ENCODE data around the gene STEAP3. TPM values are rescaled to one million over a fixed set of nuclear protein-coding genes. Genes with fewer than 3 reads are reported as not detected.
A peak's percentile ranks its signal among the peaks of the same experiment; 100 is the strongest.

STEAP3 gene
- total RNA-seq, 1 experiment from 2014 or later, result 15.4 TPM

DNA sequence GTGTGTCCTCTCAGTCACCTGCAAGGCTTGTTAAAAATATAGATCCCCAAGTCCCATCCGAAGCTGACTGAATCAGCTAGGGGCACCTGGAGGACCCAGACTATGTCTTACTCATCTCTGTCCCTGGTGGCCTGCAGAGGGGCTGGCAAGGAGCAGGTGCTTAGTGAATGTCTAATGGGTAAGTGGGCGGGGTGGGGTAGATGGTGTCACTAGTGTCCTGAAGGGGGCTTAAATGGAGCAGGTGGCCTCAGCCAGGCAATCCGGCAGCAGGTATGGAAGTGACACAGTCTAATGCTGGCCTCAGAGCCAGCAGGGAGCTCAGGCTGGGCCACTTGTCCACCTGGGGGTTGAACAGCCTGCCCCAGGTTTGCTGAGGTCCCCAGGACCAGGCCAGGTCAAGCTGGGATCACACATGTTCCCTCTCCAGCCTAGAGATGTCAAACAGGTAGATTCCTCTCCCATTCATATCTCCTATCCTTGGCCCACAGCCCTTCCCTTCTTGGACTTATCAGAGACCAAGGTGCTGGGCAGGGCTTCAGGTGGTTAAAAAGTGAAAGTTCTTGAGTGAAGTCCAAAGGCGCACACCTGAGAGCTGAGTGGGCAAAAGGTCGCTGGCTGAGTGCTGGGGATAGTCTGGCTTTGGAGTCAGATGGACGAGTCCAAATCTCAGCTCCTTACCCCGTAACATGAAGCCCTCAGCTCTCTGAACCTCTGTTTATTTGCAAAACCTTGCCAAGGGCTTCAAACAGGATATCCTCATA, 1.7 kb downstream of the STEAP3 start:
- H4K20me1 ChIP-seq (ENCODE audit: control insufficient read depth, insufficient read depth, insufficient read length), result no peaks in the 10 kb centered on the region
- WGBS (ENCODE audit: extremely low coverage, insufficient read length, low lambda C conversion rate), result no CpG with 5 or more reads among the region's 7 CpGs
- H4K8ac ChIP-seq (replicated peaks; ENCODE audit: insufficient read length, low read depth, low read length), result no peak overlapping the region

More for the DNA sequence above, 1.7 kb downstream of the STEAP3 start:
- Histone ChIP-seq H3K4me1 (ENCODE audit: insufficient read depth, low read length) (peaks cover 8% of the 10 kb centered on the region; the same call in 1 of the 2 replicates), H3K27me3 (ENCODE audit: insufficient read depth, low read length) (no peaks in the 10 kb centered on the region), H3K14ac (ENCODE audit: insufficient read depth, low read length) (no peak overlapping the region), H2BK15ac (ENCODE audit: low read depth, low read length) (no peak overlapping the region), H3K9me3 (ENCODE audit: control insufficient read depth, low read depth, low read length) (no peaks in the 10 kb centered on the region), H2AFZ (ENCODE audit: low read length) (no peak overlapping the region), H3K18ac (ENCODE audit: insufficient read length, low read depth, low read length) (no peak overlapping the region), H4K5ac (ENCODE audit: insufficient read length, low read depth, low read length) (no peak overlapping the region), H4K91ac (ENCODE audit: insufficient read length, low read depth, low read length) (no peak overlapping the region), H3K27ac (ENCODE audit: insufficient read length, low read depth, low read length) (no peak overlapping the region), H3K9ac (ENCODE audit: extremely low read depth, insufficient read length, low read length) (no peak overlapping the region), H3K4ac (ENCODE audit: low read depth, low read length) (no peak overlapping the region), H3K23ac (ENCODE audit: insufficient read length, low read depth, low read length) (no peak overlapping the region), H2BK5ac (ENCODE audit: insufficient read length, low read length) (no peak overlapping the region), H2BK20ac (ENCODE audit: low read depth, low read length, poor library complexity, severe bottlenecking) (no peak overlapping the region), H3K23me2 (ENCODE audit: insufficient read length, low read depth, low read length, poor library complexity, severe bottlenecking) (peaks cover 10% of the 10 kb centered on the region), H2BK12ac (ENCODE audit: insufficient read length, low read depth, low read length) (no peak overlapping the region), H3K79me2 (ENCODE audit: insufficient read depth, low read length) (no peaks in the 10 kb centered on the region), H3K56ac (ENCODE audit: insufficient read length, low read depth, low read length) (no peak overlapping the region), H3K4me2 (ENCODE audit: insufficient read depth, insufficient read length, low read length) (no peak overlapping the region), H2BK120ac (ENCODE audit: low read depth, low read length, poor library complexity, severe bottlenecking) (no peak overlapping the region), H3K79me1 (ENCODE audit: insufficient read depth, low read depth, low read length, poor library complexity, severe bottlenecking) (no peaks in the 10 kb centered on the region), H2AK5ac (ENCODE audit: insufficient read length, low read length) (no peak overlapping the region), H3T11ph (ENCODE audit: low read length) (no peak overlapping the region)
- DNase-seq, result no peak
- TF ChIP-seq, protein P1, sequence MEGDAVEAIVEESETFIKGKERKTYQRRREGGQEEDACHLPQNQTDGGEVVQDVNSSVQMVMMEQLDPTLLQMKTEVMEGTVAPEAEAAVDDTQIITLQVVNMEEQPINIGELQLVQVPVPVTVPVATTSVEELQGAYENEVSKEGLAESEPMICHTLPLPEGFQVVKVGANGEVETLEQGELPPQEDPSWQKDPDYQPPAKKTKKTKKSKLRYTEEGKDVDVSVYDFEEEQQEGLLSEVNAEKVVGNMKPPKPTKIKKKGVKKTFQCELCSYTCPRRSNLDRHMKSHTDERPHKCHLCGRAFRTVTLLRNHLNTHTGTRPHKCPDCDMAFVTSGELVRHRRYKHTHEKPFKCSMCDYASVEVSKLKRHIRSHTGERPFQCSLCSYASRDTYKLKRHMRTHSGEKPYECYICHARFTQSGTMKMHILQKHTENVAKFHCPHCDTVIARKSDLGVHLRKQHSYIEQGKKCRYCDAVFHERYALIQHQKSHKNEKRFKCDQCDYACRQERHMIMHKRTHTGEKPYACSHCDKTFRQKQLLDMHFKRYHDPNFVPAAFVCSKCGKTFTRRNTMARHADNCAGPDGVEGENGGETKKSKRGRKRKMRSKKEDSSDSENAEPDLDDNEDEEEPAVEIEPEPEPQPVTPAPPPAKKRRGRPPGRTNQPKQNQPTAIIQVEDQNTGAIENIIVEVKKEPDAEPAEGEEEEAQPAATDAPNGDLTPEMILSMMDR (conservative IDR thresholded peaks at IDR 0.05), result no peak; the same call in 2 of the 3 replicates
- Mint-ChIP-seq H3K4me3 (peak overlapping the region; percentile 57 to 62; a peak in 2 of 5 replicates), H3K4me1 (peaks cover 39 to 42% of the 10 kb centered on the region in 2 experiments), H3K36me3 (ENCODE audit: insufficient read depth in 1 of 3, low read depth in 3 of 3) (peaks cover 0 to 5% (median 0%) of the 10 kb centered on the region in 3 experiments; a peak in 2 of 7 replicates), H3K27ac (peak overlapping the region in 1 of 3 experiments; percentile 49; a peak in 1 of 7 replicates), H3K9me3 (no peaks in the 10 kb centered on the region), H3K27me3 (ENCODE audit: low read depth) (peaks cover 18% of the 10 kb centered on the region)
